Osteoblast (primary cell): ENCODE results near the gene EML1. TPM values are rescaled to one million over a fixed set of nuclear protein-coding genes. Genes with fewer than 3 reads are reported as not detected.

ENCODE experiments used
- DNase-seq: peaks from one replicate; pipeline ENCODE4 v3.0.0; 2011; ENCODE audit warnings: low spot score, mixed read lengths; ENCODE audit not compliant: insufficient read length; ENCODE audit errors: missing footprints
- H2AFZ ChIP-seq: 2 replicates; pipeline ENCODE4 v1.6.0; 2011; ENCODE audit warnings: mild to moderate bottlenecking, low read length
- H3K27ac ChIP-seq: 2 replicates; pipeline ENCODE4 v1.5.1; 2011; ENCODE audit warnings: mild to moderate bottlenecking, low read depth, low read length, moderate library complexity
- H3K27me3 ChIP-seq: 2 replicates; pipeline ENCODE4 v1.6.0; 2012; ENCODE audit warnings: mild to moderate bottlenecking, control low read depth, inconsistent platforms, low read length, moderate library complexity; ENCODE audit not compliant: insufficient read depth
- H3K36me3 ChIP-seq: 2 replicates; pipeline ENCODE4 v1.5.1; 2011; ENCODE audit warnings: mild to moderate bottlenecking, low read length, control low read depth, moderate library complexity; ENCODE audit not compliant: insufficient read depth
- H3K4me1 ChIP-seq: 2 replicates; pipeline ENCODE4 v1.5.1; 2011; ENCODE audit warnings: mild to moderate bottlenecking, low read length, control low read depth, moderate library complexity; ENCODE audit not compliant: insufficient read depth
- H3K4me2 ChIP-seq: 2 replicates; pipeline ENCODE4 v1.6.0; 2011; ENCODE audit warnings: mild to moderate bottlenecking, low read length; ENCODE audit not compliant: insufficient read depth
- H3K4me3 ChIP-seq: fragments of 200-600 bp; sonication (generic); 3 replicates; pipeline ENCODE4 v1.5.1; 2012; ENCODE audit warnings: mild to moderate bottlenecking, low read length, inconsistent platforms; ENCODE audit not compliant: insufficient read depth
- H3K79me2 ChIP-seq: 2 replicates; pipeline ENCODE4 v1.6.0; 2012; ENCODE audit warnings: mild to moderate bottlenecking, low read length, control low read depth, inconsistent platforms; ENCODE audit not compliant: insufficient read depth
- H3K9me3 ChIP-seq: 2 replicates; pipeline ENCODE4 v1.5.1; 2011; ENCODE audit warnings: low read depth, low read length, control low read depth
- H4K20me1 ChIP-seq: 2 replicates; pipeline ENCODE4 v1.6.0; 2012; ENCODE audit warnings: mild to moderate bottlenecking, low read length, control low read depth; ENCODE audit not compliant: insufficient read depth
- CTCF ChIP-seq: IDR thresholded peaks from 2 replicates; pipeline ENCODE4 v1.5.1; 2011; ENCODE audit warnings: mild to moderate bottlenecking, low read depth, low read length, moderate library complexity; ENCODE audit errors: extremely low read depth
- total RNA-seq: library from RNA; depleted of rRNA; stranded (reverse); fragments of >200 nt; gene quantifications from 2 replicates; pipeline ENCODE4 v1.2.3, GENCODE V29; 2012

The EML1 gene
- total RNA-seq, 1 donor = 46.7 TPM

GRCh38 chr14:99955826-99956455 lies 162.7 kb downstream of the EML1 start:
- H3K27ac ChIP-seq = no peak overlapping the region
- H3K4me3 ChIP-seq = no peak overlapping the region
- no peaks in the 10 kb centered on the region for H3K36me3 ChIP-seq
- no peak overlapping the region for H2AFZ ChIP-seq
- TF ChIP-seq CTCF = no peak
- H3K9me3 ChIP-seq = no peaks in the 10 kb centered on the region
- peaks cover 25% of the 10 kb centered on the region for H3K27me3 ChIP-seq
- no peaks in the 10 kb centered on the region for H4K20me1 ChIP-seq
- H3K4me1 ChIP-seq = no peaks in the 10 kb centered on the region
- DNase-seq = no peak
- no peak overlapping the region for H3K4me2 ChIP-seq
- no peaks in the 10 kb centered on the region for H3K79me2 ChIP-seq

- H3K4me3 ChIP-seq = no peak overlapping the region
- H3K4me2 ChIP-seq = no peak overlapping the region
- no peak overlapping the region for H3K27ac ChIP-seq
- H3K36me3 ChIP-seq = no peaks in the 10 kb centered on the region
- no peak overlapping the region for H2AFZ ChIP-seq
- peaks cover 21% of the 10 kb centered on the region for H3K27me3 ChIP-seq
- no peak for DNase-seq
- no peaks in the 10 kb centered on the region for H3K79me2 ChIP-seq
- no peaks in the 10 kb centered on the region for H4K20me1 ChIP-seq
- no peak for TF ChIP-seq CTCF
- no peaks in the 10 kb centered on the region for H3K9me3 ChIP-seq
- no peaks in the 10 kb centered on the region for H3K4me1 ChIP-seq
Measured at GRCh38 chr14:99958380-99958779, 165.2 kb downstream of the EML1 start.

GRCh38 chr14:99961826-99962518 lies 168.8 kb downstream of the EML1 start:
- H4K20me1 ChIP-seq = no peaks in the 10 kb centered on the region
- H2AFZ ChIP-seq = no peak overlapping the region
- H3K27me3 ChIP-seq = peaks cover 14% of the 10 kb centered on the region
- H3K4me3 ChIP-seq = no peak overlapping the region
- no peak overlapping the region for H3K27ac ChIP-seq
- no peak for DNase-seq
- no peaks in the 10 kb centered on the region for H3K79me2 ChIP-seq
- no peaks in the 10 kb centered on the region for H3K9me3 ChIP-seq
- H3K4me1 ChIP-seq = no peaks in the 10 kb centered on the region
- H3K4me2 ChIP-seq = no peak overlapping the region
- H3K36me3 ChIP-seq = no peaks in the 10 kb centered on the region
- no peak for TF ChIP-seq CTCF

- H3K4me1 ChIP-seq = peaks cover 20% of the 10 kb centered on the region
- H4K20me1 ChIP-seq = no peaks in the 10 kb centered on the region
- no peak overlapping the region for H2AFZ ChIP-seq
- H3K36me3 ChIP-seq = no peaks in the 10 kb centered on the region
- H3K9me3 ChIP-seq = no peaks in the 10 kb centered on the region
- no peak overlapping the region for H3K27ac ChIP-seq
- H3K27me3 ChIP-seq = peaks cover 5% of the 10 kb centered on the region
- H3K79me2 ChIP-seq = no peaks in the 10 kb centered on the region
- no peak for DNase-seq
- no peak overlapping the region for H3K4me2 ChIP-seq
- no peak for TF ChIP-seq CTCF
- no peak overlapping the region for H3K4me3 ChIP-seq
Measured at GRCh38 chr14:99964979-99965378, 171.8 kb downstream of the EML1 start.
